HepG2 (cell line): ENCODE results near the gene COL18A1. TPM values are rescaled to one million over a fixed set of nuclear protein-coding genes. Genes with fewer than 3 reads are reported as not detected.

ENCODE experiments used
- DMAP1 ChIP-seq: IDR thresholded peaks from 2 replicates; pipeline ENCODE4 v1.6.1; 2016
- IRX3 ChIP-seq: sonication (generic); formaldehyde crosslinking; IDR thresholded peaks from 2 replicates; pipeline ENCODE4 v1.8.1; 2023; ENCODE audit warnings: mild to moderate bottlenecking, low read depth, missing genetic modification reagents, borderline replicate concordance
- NR2C2 ChIP-seq: sonication (generic); formaldehyde crosslinking; IDR thresholded peaks from 2 replicates; pipeline ENCODE4 v1.4.0; 2020; ENCODE audit warnings: missing genetic modification reagents, mild to moderate bottlenecking, moderate library complexity, borderline replicate concordance
- NR3C1 ChIP-seq: sonication (generic); formaldehyde crosslinking; IDR thresholded peaks from 2 replicates; pipeline ENCODE4 v1.4.0; 2020; ENCODE audit warnings: missing genetic modification reagents
- SIX4 ChIP-seq: sonication (generic); formaldehyde crosslinking; IDR thresholded peaks from 2 replicates; pipeline ENCODE4 v1.4.0; 2020; ENCODE audit warnings: missing genetic modification reagents
- SPEN ChIP-seq: sonication (generic); formaldehyde crosslinking; IDR thresholded peaks from 2 replicates; pipeline ENCODE4 v1.5.1; 2020; ENCODE audit warnings: low read depth, mild to moderate bottlenecking, missing genetic modification reagents
- YEATS2 ChIP-seq: sonication (generic); formaldehyde crosslinking; IDR thresholded peaks from 2 replicates; pipeline ENCODE4 v1.4.0; 2020; ENCODE audit warnings: missing genetic modification reagents, borderline replicate concordance
- ZBTB20 ChIP-seq: sonication (generic); formaldehyde crosslinking; IDR thresholded peaks from 2 replicates; pipeline ENCODE4 v1.8.1; 2023; ENCODE audit warnings: missing genetic modification reagents, low read depth, mild to moderate bottlenecking, borderline replicate concordance
- ZKSCAN1 ChIP-seq: fragments of 150-350 bp; IDR thresholded peaks from 2 replicates; pipeline ENCODE4 v1.6.1; 2014; ENCODE audit warnings: low read length
- ZNF10 ChIP-seq: sonication (generic); formaldehyde crosslinking; IDR thresholded peaks from 2 replicates; pipeline ENCODE4 v1.4.0; 2020; ENCODE audit warnings: mild to moderate bottlenecking, low read depth, missing genetic modification reagents, borderline replicate concordance
- ZNF260 ChIP-seq: sonication (generic); formaldehyde crosslinking; IDR thresholded peaks from 2 replicates; pipeline ENCODE4 v1.4.0; 2020; ENCODE audit warnings: missing genetic modification reagents, low read depth, mild to moderate bottlenecking, borderline replicate concordance
- ZNF441 ChIP-seq: sonication (generic); formaldehyde crosslinking; IDR thresholded peaks from 2 replicates; pipeline ENCODE4 v1.7.0; 2021; ENCODE audit warnings: missing genetic modification reagents, borderline replicate concordance
- ZNF660 ChIP-seq: sonication (generic); formaldehyde crosslinking; IDR thresholded peaks from 2 replicates; pipeline ENCODE4 v1.5.1; 2020; ENCODE audit warnings: mild to moderate bottlenecking, low read depth, missing genetic modification reagents, borderline replicate concordance
- ZNF772 ChIP-seq: sonication (generic); formaldehyde crosslinking; IDR thresholded peaks from 2 replicates; pipeline ENCODE4 v1.5.0; 2020; ENCODE audit warnings: mild to moderate bottlenecking, missing genetic modification reagents
- ZNF780A ChIP-seq: sonication (generic); formaldehyde crosslinking; IDR thresholded peaks from 2 replicates; pipeline ENCODE4 v1.8.0; 2022; ENCODE audit warnings: mild to moderate bottlenecking, missing genetic modification reagents, moderate library complexity
- ZNF83 ChIP-seq: sonication (generic); formaldehyde crosslinking; IDR thresholded peaks from 2 replicates; pipeline ENCODE4 v1.4.0; 2020; ENCODE audit warnings: missing genetic modification reagents, mild to moderate bottlenecking, borderline replicate concordance
- polyA plus RNA-seq, 8 experiments: library from polyadenylated mRNA; depleted of rRNA in 3 of 8; stranded (reverse) in 7 of 8; unstranded in 1 of 8; fragments of >200 nt; fragmentation: Illumina TruSeq in 4 of 8; extraction: Trizol in 4 of 8; gene quantifications; 2 replicates each; pipeline versions ENCODE4 v1.2.1 to v1.2.3, GENCODE V29; 2011 to 2016; ENCODE audit warnings: low read depth in 4 of 8, missing spikeins in 1 of 8, mixed read lengths in 1 of 8; ENCODE audit not compliant: insufficient read depth in 1 of 8
- total RNA-seq, 5 experiments: library from RNA; depleted of rRNA; stranded (reverse); fragments of >200 nt; fragmentation: Illumina TruSeq; extraction: Trizol; gene quantifications; 2 replicates each; pipeline ENCODE4 v1.2.3, GENCODE V29; 2016; ENCODE audit warnings: low read depth in 1 of 5
- TF ChIP-seq, protein P1 (sequence below): sonication (generic); formaldehyde crosslinking; IDR thresholded peaks from 2 replicates; pipeline ENCODE4 v1.4.0; 2020; ENCODE audit warnings: missing genetic modification reagents
- TF ChIP-seq, protein P2 (sequence below): sonication (generic); formaldehyde crosslinking; IDR thresholded peaks from 2 replicates; pipeline ENCODE4 v1.8.0; 2022; ENCODE audit warnings: mild to moderate bottlenecking, missing genetic modification reagents, moderate library complexity
- TF ChIP-seq, protein P3 (sequence below): sonication (generic); formaldehyde crosslinking; IDR thresholded peaks from 2 replicates; pipeline ENCODE4 v1.5.0; 2020; ENCODE audit warnings: missing genetic modification reagents
- TF ChIP-seq, protein P4 (sequence below): sonication (generic); formaldehyde crosslinking; IDR thresholded peaks from 2 replicates; pipeline ENCODE4 v1.9.0; 2021; ENCODE audit warnings: mild to moderate bottlenecking, missing genetic modification reagents

COL18A1 gene
- total and polyA plus RNA-seq, 2 of the 13 experiments (the other 11 are each of a cell fraction or from before 2014, with no cell fraction given) = 79.0 to 102 TPM

- TF ChIP-seq, protein P1, sequence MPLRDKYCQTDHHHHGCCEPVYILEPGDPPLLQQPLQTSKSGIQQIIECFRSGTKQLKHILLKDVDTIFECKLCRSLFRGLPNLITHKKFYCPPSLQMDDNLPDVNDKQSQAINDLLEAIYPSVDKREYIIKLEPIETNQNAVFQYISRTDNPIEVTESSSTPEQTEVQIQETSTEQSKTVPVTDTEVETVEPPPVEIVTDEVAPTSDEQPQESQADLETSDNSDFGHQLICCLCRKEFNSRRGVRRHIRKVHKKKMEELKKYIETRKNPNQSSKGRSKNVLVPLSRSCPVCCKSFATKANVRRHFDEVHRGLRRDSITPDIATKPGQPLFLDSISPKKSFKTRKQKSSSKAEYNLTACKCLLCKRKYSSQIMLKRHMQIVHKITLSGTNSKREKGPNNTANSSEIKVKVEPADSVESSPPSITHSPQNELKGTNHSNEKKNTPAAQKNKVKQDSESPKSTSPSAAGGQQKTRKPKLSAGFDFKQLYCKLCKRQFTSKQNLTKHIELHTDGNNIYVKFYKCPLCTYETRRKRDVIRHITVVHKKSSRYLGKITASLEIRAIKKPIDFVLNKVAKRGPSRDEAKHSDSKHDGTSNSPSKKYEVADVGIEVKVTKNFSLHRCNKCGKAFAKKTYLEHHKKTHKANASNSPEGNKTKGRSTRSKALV (CRISPR knock-in tag) = 0 out of 2 replicates have a peak, but pooled peaks have one; percentile 63
- TF ChIP-seq ZNF83 (CRISPR knock-in tag) (no peak), ZNF441 (no peak), SPEN (CRISPR knock-in tag) (peak; percentile 76), ZBTB20 (no peak; the same call in 1 of the 2 replicates), ZKSCAN1 (no peak), ZNF10 (CRISPR knock-in tag) (no peak), ZNF772 (CRISPR knock-in tag) (no peak), ZNF660 (CRISPR knock-in tag) (no peak), YEATS2 (no peak), SIX4 (CRISPR knock-in tag) (peak; percentile 79; the same call in 1 of the 2 replicates), ZNF780A (CRISPR knock-in tag) (no peak), DMAP1 (CRISPR knock-in tag) (peak; percentile 61; the same call in 1 of the 2 replicates), NR3C1 (CRISPR knock-in tag) (no peak), NR2C2 (CRISPR knock-in tag) (peak; percentile 67), ZNF260 (CRISPR knock-in tag) (no peak), IRX3 (CRISPR knock-in tag) (no peak)
- TF ChIP-seq, protein P2, sequence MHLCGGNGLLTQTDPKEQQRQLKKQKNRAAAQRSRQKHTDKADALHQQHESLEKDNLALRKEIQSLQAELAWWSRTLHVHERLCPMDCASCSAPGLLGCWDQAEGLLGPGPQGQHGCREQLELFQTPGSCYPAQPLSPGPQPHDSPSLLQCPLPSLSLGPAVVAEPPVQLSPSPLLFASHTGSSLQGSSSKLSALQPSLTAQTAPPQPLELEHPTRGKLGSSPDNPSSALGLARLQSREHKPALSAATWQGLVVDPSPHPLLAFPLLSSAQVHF (CRISPR knock-in tag) = no peak
- TF ChIP-seq, protein P3, sequence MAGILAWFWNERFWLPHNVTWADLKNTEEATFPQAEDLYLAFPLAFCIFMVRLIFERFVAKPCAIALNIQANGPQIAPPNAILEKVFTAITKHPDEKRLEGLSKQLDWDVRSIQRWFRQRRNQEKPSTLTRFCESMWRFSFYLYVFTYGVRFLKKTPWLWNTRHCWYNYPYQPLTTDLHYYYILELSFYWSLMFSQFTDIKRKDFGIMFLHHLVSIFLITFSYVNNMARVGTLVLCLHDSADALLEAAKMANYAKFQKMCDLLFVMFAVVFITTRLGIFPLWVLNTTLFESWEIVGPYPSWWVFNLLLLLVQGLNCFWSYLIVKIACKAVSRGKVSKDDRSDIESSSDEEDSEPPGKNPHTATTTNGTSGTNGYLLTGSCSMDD = no peak
- TF ChIP-seq, protein P4, sequence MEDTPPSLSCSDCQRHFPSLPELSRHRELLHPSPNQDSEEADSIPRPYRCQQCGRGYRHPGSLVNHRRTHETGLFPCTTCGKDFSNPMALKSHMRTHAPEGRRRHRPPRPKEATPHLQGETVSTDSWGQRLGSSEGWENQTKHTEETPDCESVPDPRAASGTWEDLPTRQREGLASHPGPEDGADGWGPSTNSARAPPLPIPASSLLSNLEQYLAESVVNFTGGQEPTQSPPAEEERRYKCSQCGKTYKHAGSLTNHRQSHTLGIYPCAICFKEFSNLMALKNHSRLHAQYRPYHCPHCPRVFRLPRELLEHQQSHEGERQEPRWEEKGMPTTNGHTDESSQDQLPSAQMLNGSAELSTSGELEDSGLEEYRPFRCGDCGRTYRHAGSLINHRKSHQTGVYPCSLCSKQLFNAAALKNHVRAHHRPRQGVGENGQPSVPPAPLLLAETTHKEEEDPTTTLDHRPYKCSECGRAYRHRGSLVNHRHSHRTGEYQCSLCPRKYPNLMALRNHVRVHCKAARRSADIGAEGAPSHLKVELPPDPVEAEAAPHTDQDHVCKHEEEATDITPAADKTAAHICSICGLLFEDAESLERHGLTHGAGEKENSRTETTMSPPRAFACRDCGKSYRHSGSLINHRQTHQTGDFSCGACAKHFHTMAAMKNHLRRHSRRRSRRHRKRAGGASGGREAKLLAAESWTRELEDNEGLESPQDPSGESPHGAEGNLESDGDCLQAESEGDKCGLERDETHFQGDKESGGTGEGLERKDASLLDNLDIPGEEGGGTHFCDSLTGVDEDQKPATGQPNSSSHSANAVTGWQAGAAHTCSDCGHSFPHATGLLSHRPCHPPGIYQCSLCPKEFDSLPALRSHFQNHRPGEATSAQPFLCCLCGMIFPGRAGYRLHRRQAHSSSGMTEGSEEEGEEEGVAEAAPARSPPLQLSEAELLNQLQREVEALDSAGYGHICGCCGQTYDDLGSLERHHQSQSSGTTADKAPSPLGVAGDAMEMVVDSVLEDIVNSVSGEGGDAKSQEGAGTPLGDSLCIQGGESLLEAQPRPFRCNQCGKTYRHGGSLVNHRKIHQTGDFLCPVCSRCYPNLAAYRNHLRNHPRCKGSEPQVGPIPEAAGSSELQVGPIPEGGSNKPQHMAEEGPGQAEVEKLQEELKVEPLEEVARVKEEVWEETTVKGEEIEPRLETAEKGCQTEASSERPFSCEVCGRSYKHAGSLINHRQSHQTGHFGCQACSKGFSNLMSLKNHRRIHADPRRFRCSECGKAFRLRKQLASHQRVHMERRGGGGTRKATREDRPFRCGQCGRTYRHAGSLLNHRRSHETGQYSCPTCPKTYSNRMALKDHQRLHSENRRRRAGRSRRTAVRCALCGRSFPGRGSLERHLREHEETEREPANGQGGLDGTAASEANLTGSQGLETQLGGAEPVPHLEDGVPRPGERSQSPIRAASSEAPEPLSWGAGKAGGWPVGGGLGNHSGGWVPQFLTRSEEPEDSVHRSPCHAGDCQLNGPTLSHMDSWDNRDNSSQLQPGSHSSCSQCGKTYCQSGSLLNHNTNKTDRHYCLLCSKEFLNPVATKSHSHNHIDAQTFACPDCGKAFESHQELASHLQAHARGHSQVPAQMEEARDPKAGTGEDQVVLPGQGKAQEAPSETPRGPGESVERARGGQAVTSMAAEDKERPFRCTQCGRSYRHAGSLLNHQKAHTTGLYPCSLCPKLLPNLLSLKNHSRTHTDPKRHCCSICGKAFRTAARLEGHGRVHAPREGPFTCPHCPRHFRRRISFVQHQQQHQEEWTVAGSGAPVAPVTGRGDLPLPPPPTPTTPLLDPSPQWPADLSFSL = no peak
These were observed 5.3 kb downstream of the COL18A1 start (continued) for GRCh38 chr21:45410151-45410864.
